ENCODE measurements around the gene NCLN. TPM values are rescaled to one million over a fixed set of nuclear protein-coding genes. Genes with fewer than 3 reads are reported as not detected.
A peak's percentile ranks its signal among the peaks of the same experiment; 100 is the strongest.

NCLN gene
- total RNA-seq, 1 donor from 2014 or later = 34.9 TPM

- no peak for DNase-seq (ENCODE audit: extremely low spot score in 2 of 2)
- intact Hi-C loops (cut with DNase I) = no loop called here
- Histone ChIP-seq H3K4me3 (no peak overlapping the region), H3K4me1 (peaks cover 9% of the 10 kb centered on the region), H3K36me3 (no peaks in the 10 kb centered on the region), H3K27me3 (no peaks in the 10 kb centered on the region), H3K9me3 (no peaks in the 10 kb centered on the region), H3K27ac (no peak overlapping the region)
- TF ChIP-seq POLR2AphosphoS5 (IDR thresholded peaks at IDR 0.05; ENCODE audit: insufficient read depth in 1 of 2, low read depth in 1 of 2) = no peak
- TF ChIP-seq CTCF (IDR thresholded peaks at IDR 0.05) = peak; percentile 10 to 44 (median 27)
- no peak for TF ChIP-seq POLR2A (IDR thresholded peaks at IDR 0.05)
Measured at GRCh38 chr19:3146677-3147100, 39.0 kb upstream of the NCLN start.

GRCh38 chr19:3148503-3148902 is 37.2 kb upstream of the NCLN start:
- H3K4me1 ChIP-seq = no peaks in the 10 kb centered on the region
- H3K27ac ChIP-seq = no peak overlapping the region
- no peak overlapping the region for H3K4me3 ChIP-seq
- intact Hi-C loops (cut with DNase I) = no loop called here
- H3K9me3 ChIP-seq = no peaks in the 10 kb centered on the region
- H3K36me3 ChIP-seq = no peaks in the 10 kb centered on the region
- no peak for DNase-seq (ENCODE audit: extremely low spot score in 2 of 2)
- TF ChIP-seq POLR2AphosphoS5 (IDR thresholded peaks at IDR 0.05; ENCODE audit: insufficient read depth in 1 of 2, low read depth in 1 of 2) (no peak), CTCF (IDR thresholded peaks at IDR 0.05) (no peak), POLR2A (IDR thresholded peaks at IDR 0.05) (no peak)
- no peaks in the 10 kb centered on the region for H3K27me3 ChIP-seq

- no peaks in the 10 kb centered on the region for H3K4me1 ChIP-seq
- intact Hi-C loops (cut with DNase I) = no loop called here
- TF ChIP-seq POLR2A (IDR thresholded peaks at IDR 0.05) = no peak
- TF ChIP-seq POLR2AphosphoS5 (IDR thresholded peaks at IDR 0.05; ENCODE audit: insufficient read depth in 1 of 2, low read depth in 1 of 2) = no peak
- H3K27ac ChIP-seq = no peak overlapping the region
- H3K27me3 ChIP-seq = no peaks in the 10 kb centered on the region
- H3K4me3 ChIP-seq = no peak overlapping the region
- DNase-seq (ENCODE audit: extremely low spot score in 2 of 2) = no peak
- H3K9me3 ChIP-seq = no peaks in the 10 kb centered on the region
- H3K36me3 ChIP-seq = no peaks in the 10 kb centered on the region
Measured at GRCh38 chr19:3149089-3149488, 36.6 kb upstream of the NCLN start.

- DNase-seq (ENCODE audit: extremely low spot score in 2 of 2) = no peak
- TF ChIP-seq POLR2AphosphoS5 (IDR thresholded peaks at IDR 0.05; ENCODE audit: insufficient read depth in 1 of 2, low read depth in 1 of 2) (no peak), POLR2A (IDR thresholded peaks at IDR 0.05) (no peak), CTCF (IDR thresholded peaks at IDR 0.05) (no peak)
- intact Hi-C loops (cut with DNase I) = no loop called here
- peaks cover 3% of the 10 kb centered on the region for H3K4me1 ChIP-seq
- H3K27me3 ChIP-seq = no peaks in the 10 kb centered on the region
- no peaks in the 10 kb centered on the region for H3K9me3 ChIP-seq
- H3K36me3 ChIP-seq = no peaks in the 10 kb centered on the region
- no peak overlapping the region for H3K27ac ChIP-seq
- H3K4me3 ChIP-seq = no peak overlapping the region
Measured at GRCh38 chr19:3149526-3150505, 35.9 kb upstream of the NCLN start.

GRCh38 chr19:3150739-3151329 is 34.9 kb upstream of the NCLN start:
- Histone ChIP-seq H3K4me3 (no peak overlapping the region), H3K4me1 (peaks cover 11% of the 10 kb centered on the region), H3K9me3 (no peaks in the 10 kb centered on the region), H3K27ac (no peak overlapping the region), H3K27me3 (no peaks in the 10 kb centered on the region), H3K36me3 (no peaks in the 10 kb centered on the region)
- no peak for DNase-seq (ENCODE audit: extremely low spot score in 2 of 2)
- TF ChIP-seq POLR2AphosphoS5 (IDR thresholded peaks at IDR 0.05; ENCODE audit: insufficient read depth in 1 of 2, low read depth in 1 of 2) (no peak), CTCF (IDR thresholded peaks at IDR 0.05) (no peak), POLR2A (IDR thresholded peaks at IDR 0.05) (no peak)
- intact Hi-C loops (cut with DNase I) = no loop called here

All from vagina (tissue), 2 donors.